ENCODE results near the gene HOXA13. TPM values are rescaled to one million over a fixed set of nuclear protein-coding genes. Genes with fewer than 3 reads are reported as not detected.

The HOXA13 gene
- total RNA-seq, 2 experiments from 2014 or later, result not detected

- H3K27ac Mint-ChIP-seq, result no peak overlapping the region
- no peak for DNase-seq
- peaks cover 22% of the 10 kb centered on the region for H3K4me1 Mint-ChIP-seq (ENCODE audit: low read depth)
- H3K4me3 Mint-ChIP-seq, result no peak overlapping the region
- CTCF ChIA-PET, result interaction anchor here (0.7 to 1.6 kb wide), 5 partner anchors 15 to 591 kb away, joined by 3 to 9 read pairs (median 5); partner anchors contain the start of gene EVX1
- peaks cover 83% of the 10 kb centered on the region for H3K27me3 Mint-ChIP-seq (ENCODE audit: low read depth)
- H3K36me3 Mint-ChIP-seq (ENCODE audit: low read depth), result no peaks in the 10 kb centered on the region
- H3K9me3 Mint-ChIP-seq, result no peaks in the 10 kb centered on the region
- intact Hi-C loops (cut with micrococcal nuclease), result no loop called here
Observed at GRCh38 chr7:27194002-27194352, 5.9 kb downstream of the HOXA13 start.

- CTCF ChIA-PET, result interaction anchor here (0.7 to 1.6 kb wide), 4 partner anchors 14 to 49 kb away, joined by 3 to 9 read pairs (median 6); partner anchors contain the start of gene EVX1
- H3K4me3 Mint-ChIP-seq, result no peak overlapping the region
- H3K4me1 Mint-ChIP-seq (ENCODE audit: low read depth), result peaks cover 22% of the 10 kb centered on the region
- no peak for DNase-seq
- no peak overlapping the region for H3K27ac Mint-ChIP-seq
- no peaks in the 10 kb centered on the region for H3K9me3 Mint-ChIP-seq
- no peaks in the 10 kb centered on the region for H3K36me3 Mint-ChIP-seq (ENCODE audit: low read depth)
- peaks cover 83% of the 10 kb centered on the region for H3K27me3 Mint-ChIP-seq (ENCODE audit: low read depth)
- intact Hi-C loops (cut with micrococcal nuclease), result loop anchor here (2.0 kb wide), 1 partner anchor 47 kb away; no protein-coding TSS in a partner anchor
Observed at GRCh38 chr7:27193335-27194001, 6.4 kb downstream of the HOXA13 start.

GRCh38 chr7:27192546-27193334, 7.2 kb downstream of the HOXA13 start:
- DNase-seq, result no peak
- H3K4me1 Mint-ChIP-seq (ENCODE audit: low read depth), result peaks cover 27% of the 10 kb centered on the region
- intact Hi-C loops (cut with micrococcal nuclease), result loop anchor here (2.0 kb wide), 1 partner anchor 48 kb away; no protein-coding TSS in a partner anchor
- no peaks in the 10 kb centered on the region for H3K9me3 Mint-ChIP-seq
- H3K27me3 Mint-ChIP-seq (ENCODE audit: low read depth), result peaks cover 83% of the 10 kb centered on the region
- peak overlapping the region; percentile 57 for H3K4me3 Mint-ChIP-seq
- CTCF ChIA-PET, result interaction anchor here (1.4 to 1.6 kb wide), 2 partner anchors 13 to 16 kb away, joined by 3 to 5 read pairs; no protein-coding TSS in a partner anchor
- H3K36me3 Mint-ChIP-seq (ENCODE audit: low read depth), result no peaks in the 10 kb centered on the region
- H3K27ac Mint-ChIP-seq, result no peak overlapping the region

- no peak for DNase-seq
- Mint-ChIP-seq H3K9me3 (no peaks in the 10 kb centered on the region), H3K4me3 (peak overlapping the region; percentile 45), H3K36me3 (ENCODE audit: low read depth) (no peaks in the 10 kb centered on the region), H3K27ac (no peak overlapping the region), H3K27me3 (ENCODE audit: low read depth) (peaks cover 83% of the 10 kb centered on the region), H3K4me1 (ENCODE audit: low read depth) (peaks cover 31% of the 10 kb centered on the region)
- CTCF ChIA-PET, result interaction anchor here (1.4 to 1.6 kb wide), 2 partner anchors 12 to 15 kb away, joined by 3 to 5 read pairs; no protein-coding TSS in a partner anchor
- intact Hi-C loops (cut with micrococcal nuclease), result loop anchor here (2.0 kb wide), 1 partner anchor 49 kb away; no protein-coding TSS in a partner anchor
Observed at GRCh38 chr7:27191833-27192545, 7.9 kb downstream of the HOXA13 start.

GRCh38 chr7:27191161-27191731, 8.6 kb downstream of the HOXA13 start:
- no peaks in the 10 kb centered on the region for H3K9me3 Mint-ChIP-seq
- no peak overlapping the region for H3K4me3 Mint-ChIP-seq
- DNase-seq, result no peak
- no peaks in the 10 kb centered on the region for H3K36me3 Mint-ChIP-seq (ENCODE audit: low read depth)
- CTCF ChIA-PET, result interaction anchor here (0.9 to 2.7 kb wide), 4 partner anchors 12 to 20 kb away, joined by 3 to 11 read pairs (median 3); no protein-coding TSS in a partner anchor
- peaks cover 33% of the 10 kb centered on the region for H3K4me1 Mint-ChIP-seq (ENCODE audit: low read depth)
- H3K27me3 Mint-ChIP-seq (ENCODE audit: low read depth), result peaks cover 86% of the 10 kb centered on the region
- H3K27ac Mint-ChIP-seq, result no peak overlapping the region
- intact Hi-C loops (cut with micrococcal nuclease), result no loop called here

GRCh38 chr7:27189997-27190748, 9.7 kb downstream of the HOXA13 start:
- Mint-ChIP-seq H3K36me3 (ENCODE audit: low read depth) (no peaks in the 10 kb centered on the region), H3K9me3 (no peaks in the 10 kb centered on the region), H3K4me3 (no peak overlapping the region), H3K27ac (no peak overlapping the region), H3K4me1 (ENCODE audit: low read depth) (peaks cover 41% of the 10 kb centered on the region), H3K27me3 (ENCODE audit: low read depth) (peaks cover 92% of the 10 kb centered on the region)
- no peak for DNase-seq
- intact Hi-C loops (cut with micrococcal nuclease), result loop anchor here (5.0 kb wide), 1 partner anchor 38 kb away; the partner anchor contains the start of gene HOXA3
- CTCF ChIA-PET, result interaction anchor here (1.1 to 2.7 kb wide), 3 partner anchors 11 to 29 kb away, joined by 3 to 11 read pairs (median 5); no protein-coding TSS in a partner anchor

- DNase-seq, result no peak
- CTCF ChIA-PET, result interaction anchor here (1.9 to 2.7 kb wide), 2 partner anchors 10 to 28 kb away, joined by 5 to 11 read pairs; no protein-coding TSS in a partner anchor
- no peak overlapping the region for H3K4me3 Mint-ChIP-seq
- no peak overlapping the region for H3K27ac Mint-ChIP-seq
- no peaks in the 10 kb centered on the region for H3K36me3 Mint-ChIP-seq (ENCODE audit: low read depth)
- intact Hi-C loops (cut with micrococcal nuclease), result loop anchor here (5.0 kb wide), 1 partner anchor 37 kb away; the partner anchor contains the start of gene HOXA3
- peaks cover 47% of the 10 kb centered on the region for H3K4me1 Mint-ChIP-seq (ENCODE audit: low read depth)
- H3K9me3 Mint-ChIP-seq, result no peaks in the 10 kb centered on the region
- peaks cover 91% of the 10 kb centered on the region for H3K27me3 Mint-ChIP-seq (ENCODE audit: low read depth)
Observed at GRCh38 chr7:27189295-27189996, 10.4 kb downstream of the HOXA13 start.

- CTCF ChIA-PET, result interaction anchor here (0.7 to 2.7 kb wide), 3 partner anchors 10 to 1315 kb away, joined by 3 to 11 read pairs (median 5); no protein-coding TSS in a partner anchor
- Mint-ChIP-seq H3K27me3 (ENCODE audit: low read depth) (peaks cover 90% of the 10 kb centered on the region), H3K4me3 (peak overlapping the region; percentile 57), H3K9me3 (no peaks in the 10 kb centered on the region), H3K36me3 (ENCODE audit: low read depth) (no peaks in the 10 kb centered on the region), H3K27ac (no peak overlapping the region), H3K4me1 (ENCODE audit: low read depth) (peaks cover 44% of the 10 kb centered on the region)
- intact Hi-C loops (cut with micrococcal nuclease), result loop anchor here (5.0 kb wide), 1 partner anchor 36 kb away; the partner anchor contains the start of gene HOXA3
- peak; percentile 59 for DNase-seq
Observed at GRCh38 chr7:27188386-27189294, 11.3 kb downstream of the HOXA13 start.

GRCh38 chr7:27187475-27188385, 12.2 kb downstream of the HOXA13 start:
- Mint-ChIP-seq H3K27me3 (ENCODE audit: low read depth) (peaks cover 88% of the 10 kb centered on the region), H3K4me3 (peak overlapping the region; percentile 57), H3K36me3 (ENCODE audit: low read depth) (no peaks in the 10 kb centered on the region), H3K27ac (no peak overlapping the region), H3K9me3 (no peaks in the 10 kb centered on the region), H3K4me1 (ENCODE audit: low read depth) (peaks cover 40% of the 10 kb centered on the region)
- DNase-seq, result no peak
- intact Hi-C loops (cut with micrococcal nuclease), result loop anchor here (5.0 kb wide), 1 partner anchor 35 kb away; the partner anchor contains the start of gene HOXA3
- CTCF ChIA-PET, result interaction anchor here (0.6 to 1.9 kb wide), 5 partner anchors 8 to 1314 kb away, joined by 3 to 7 read pairs (median 3); partner anchors contain the start of gene HOXA13

Data from activated naive CD4-positive, alpha-beta T cell treated with anti-CD3 and anti-CD28 coated beads for 36 hours (primary cell).